ENCODE results near the gene LMO1.

LMO1 gene

DNA sequence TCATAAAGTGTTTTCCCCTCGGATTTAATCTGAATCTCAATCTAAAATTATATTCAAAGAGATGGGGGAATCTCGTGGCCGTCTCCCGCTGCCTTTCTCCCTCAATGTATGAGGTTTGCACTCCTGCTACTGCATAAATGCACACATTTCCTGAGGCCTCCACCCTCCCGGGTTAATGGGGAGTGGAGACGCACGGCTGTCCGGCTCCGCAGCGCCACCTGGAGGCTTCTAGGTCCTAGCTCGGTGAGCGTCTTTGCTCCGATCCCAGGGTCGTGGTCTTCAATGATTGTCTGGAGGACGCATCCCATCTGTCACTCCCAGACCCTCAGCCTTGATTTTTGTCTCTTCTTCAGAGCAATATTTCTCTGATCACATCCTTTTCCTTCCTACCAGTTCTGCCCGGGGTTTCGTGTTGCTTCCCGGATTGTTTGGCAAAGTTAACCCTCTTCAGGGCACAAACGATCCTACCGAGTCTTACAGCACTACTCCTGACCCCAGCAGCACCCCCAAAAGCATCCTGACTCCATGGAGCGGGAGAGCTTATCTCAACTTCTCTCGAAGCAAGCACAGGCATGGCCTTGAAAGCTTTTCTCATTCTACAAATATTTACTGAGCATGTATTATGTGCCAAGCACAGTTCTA, at the start of gene LMO1:
TSS of gene LMO1 (minus strand) at position 110 of the 642 bp plus-strand sequence. CDS start 516 bp downstream, outside the sequence.
- peak; percentile 57 for DNase-seq

- DNase-seq: no peak
Measured at GRCh38 chr11:8312986-8313385, 49.3 kb upstream of the LMO1 start.

DNA sequence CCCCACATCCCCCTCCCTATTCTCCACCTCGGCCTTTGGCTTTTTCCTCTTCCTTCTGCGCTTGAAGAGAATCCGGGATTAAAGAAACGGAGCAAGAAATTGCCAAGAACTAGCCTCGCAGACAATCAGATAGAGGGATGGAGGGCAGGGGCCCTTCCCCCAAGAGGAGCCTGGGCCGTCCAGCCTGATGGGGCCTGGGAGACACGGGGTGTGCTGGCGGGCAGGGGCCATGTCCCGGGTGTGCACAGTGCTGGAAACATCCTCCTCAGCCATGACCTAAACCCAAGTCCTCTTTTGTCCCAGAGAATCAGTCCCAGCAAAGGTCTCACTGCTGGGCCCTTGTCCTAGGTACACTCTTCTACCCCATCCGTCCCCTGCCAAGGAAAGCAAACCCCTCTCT, 47.7 kb upstream of the LMO1 start:
- no peak for DNase-seq

GRCh38 chr11:8310743-8311298, 47.1 kb upstream of the LMO1 start:
- DNase-seq: no peak

GRCh38 chr11:8309862-8310261, 46.2 kb upstream of the LMO1 start:
- DNase-seq: no peak

GRCh38 chr11:8309311-8309710, 45.6 kb upstream of the LMO1 start:
- DNase-seq: no peak

DNA sequence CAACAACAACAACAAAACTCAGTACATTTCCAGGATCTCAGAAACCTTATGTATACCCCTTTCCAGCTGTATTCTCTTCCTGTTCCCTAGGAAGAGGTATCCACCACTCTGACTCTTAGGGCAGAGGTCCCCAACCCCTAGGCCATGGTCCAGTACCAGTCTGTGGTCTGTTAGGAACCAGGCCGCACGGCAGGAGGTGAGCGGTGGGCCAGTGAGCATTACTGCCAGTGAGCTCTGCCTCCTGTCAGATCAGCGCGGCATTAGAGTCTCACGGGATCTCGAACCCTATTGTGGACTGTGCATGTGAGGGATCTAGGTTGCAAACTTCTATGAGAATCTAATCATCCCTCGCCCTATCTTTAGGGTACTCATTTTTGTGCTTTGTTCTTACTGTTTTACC, 43.9 kb upstream of the LMO1 start:
- no peak for DNase-seq

GRCh38 chr11:8301622-8302021, 37.9 kb upstream of the LMO1 start:
- DNase-seq: no peak

DNA sequence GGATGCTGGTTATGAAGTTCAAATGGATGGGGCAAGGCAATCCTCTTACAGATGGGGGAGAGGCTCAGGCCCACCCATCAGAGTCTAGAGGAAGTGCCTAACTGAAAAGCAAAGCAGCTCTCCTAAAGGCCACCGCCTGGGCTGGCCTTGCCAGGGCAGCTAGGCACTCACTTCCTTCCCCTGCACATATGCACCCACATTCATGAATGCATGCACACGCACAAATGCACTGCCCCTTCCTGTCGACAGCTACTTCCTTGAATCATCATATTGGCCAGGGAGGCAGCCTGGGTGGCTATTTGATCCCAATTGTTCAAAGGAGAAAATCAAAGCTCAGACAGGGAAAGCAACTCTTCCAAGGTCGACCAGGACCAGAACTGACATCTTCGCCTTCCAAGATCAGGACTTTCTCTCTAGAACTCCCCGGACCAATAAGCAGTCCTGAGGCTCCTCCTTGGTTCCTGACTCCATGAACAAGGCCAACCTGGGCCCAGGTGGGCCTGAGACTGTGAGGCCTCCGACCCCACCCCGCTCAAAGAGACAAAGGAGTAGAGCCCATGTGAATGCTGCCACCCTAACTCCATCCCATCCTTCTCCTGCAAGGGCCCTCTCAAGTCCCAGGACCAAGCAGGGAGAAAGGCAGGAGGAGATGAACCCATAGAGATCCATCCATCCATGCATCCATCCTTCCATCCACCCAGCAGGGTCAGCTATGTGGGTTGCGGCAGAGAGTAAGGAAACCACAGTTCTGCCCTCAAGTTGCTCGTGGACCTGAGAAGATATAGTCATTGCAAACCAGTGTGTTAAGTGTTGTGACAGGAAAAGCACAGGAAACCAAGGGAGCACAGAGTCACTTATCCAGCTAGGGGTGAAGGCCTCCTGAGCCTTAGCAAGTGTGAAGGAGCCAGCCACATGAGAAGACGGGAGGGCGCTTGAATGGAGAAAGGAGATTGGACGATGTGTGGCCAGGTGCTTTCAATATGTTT, 35.4 kb upstream of the LMO1 start:
- DNase-seq: no peak

DNA sequence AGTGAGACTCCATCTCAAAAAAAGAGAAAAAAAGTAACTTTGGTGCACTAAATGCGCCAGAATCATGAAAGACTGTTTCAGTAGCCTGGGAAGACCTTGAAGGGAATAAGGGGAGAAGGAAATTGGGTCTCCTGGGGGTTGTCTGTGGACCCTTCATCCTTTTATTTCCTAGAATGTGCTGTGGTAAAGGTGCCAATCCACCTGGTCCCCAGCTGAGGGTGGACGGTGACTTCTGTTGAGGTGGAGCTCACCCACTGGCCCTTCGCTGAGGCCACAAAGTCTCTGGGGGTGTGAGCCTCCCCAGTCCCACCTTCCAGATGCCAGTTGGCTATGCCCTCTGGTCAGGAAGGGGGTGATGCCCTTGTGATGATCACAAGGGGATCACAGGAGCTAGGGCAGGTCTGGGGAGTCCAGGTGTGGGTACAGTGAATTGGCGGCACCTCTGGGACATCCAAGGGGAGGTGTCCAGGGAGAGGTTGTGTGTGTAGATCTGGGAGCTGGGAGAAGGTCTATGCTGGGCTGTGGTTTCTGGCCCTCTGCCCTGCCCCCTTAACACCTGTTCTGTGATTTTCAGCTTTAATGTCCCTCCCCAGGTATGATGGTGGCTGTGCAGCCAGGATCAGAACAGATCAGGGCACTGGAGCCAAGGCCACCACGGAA, 34.2 kb upstream of the LMO1 start:
- DNase-seq: no peak

GRCh38 chr11:8296872-8297271, 33.2 kb upstream of the LMO1 start:
- DNase-seq: no peak

DNA sequence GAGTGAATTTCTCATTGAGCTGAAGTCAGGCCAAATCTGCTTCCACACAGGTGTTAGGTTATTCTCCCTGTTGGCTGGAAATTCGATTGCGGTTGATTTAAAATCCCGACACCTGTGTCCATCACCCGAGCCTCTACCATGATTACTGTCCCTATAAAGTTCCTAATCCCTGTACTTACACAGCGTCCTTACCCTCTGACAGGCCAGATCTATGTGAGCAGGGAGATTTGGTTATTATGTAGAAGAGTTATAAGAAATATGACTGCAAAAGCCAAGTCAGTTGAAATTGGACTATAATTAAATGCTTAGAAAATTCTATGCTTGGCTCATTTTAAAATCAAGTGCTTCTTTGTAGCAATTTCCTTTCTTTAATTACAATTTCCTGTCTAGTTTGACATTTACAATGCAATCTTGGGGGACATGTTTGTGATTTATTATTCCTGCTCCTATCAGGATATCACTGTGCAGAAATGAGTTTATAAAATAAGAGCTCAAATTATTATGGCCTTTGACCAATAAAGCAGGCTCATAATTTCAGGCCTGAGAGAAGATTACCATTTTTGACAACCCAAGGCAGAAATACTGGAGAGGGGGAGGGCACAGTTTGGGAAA, 32.5 kb upstream of the LMO1 start:
- no peak for DNase-seq

GRCh38 chr11:8294251-8294935, 30.7 kb upstream of the LMO1 start:
- DNase-seq: no peak

DNA sequence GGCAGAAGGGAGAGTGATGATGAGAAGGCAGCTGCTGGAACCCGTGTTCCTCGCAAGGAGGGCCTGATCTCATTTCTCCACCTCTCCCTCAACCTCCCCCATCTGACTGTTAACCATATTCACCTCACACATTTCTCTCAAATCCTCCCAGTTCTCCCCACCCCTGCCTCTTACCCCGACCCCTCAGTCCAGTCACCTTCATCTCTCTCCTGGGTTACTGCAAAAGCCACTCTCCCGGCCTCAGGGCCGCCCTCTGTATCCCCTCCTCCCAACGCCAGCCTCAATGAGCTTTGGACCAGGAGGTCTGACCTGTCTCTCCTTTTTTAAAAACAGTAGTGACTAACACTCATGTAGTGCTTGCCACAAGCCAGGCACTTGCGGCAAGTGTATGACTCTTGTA, 29.5 kb upstream of the LMO1 start:
- no peak for DNase-seq

- no peak for DNase-seq
Measured at GRCh38 chr11:8292351-8292750, 28.7 kb upstream of the LMO1 start.

DNA sequence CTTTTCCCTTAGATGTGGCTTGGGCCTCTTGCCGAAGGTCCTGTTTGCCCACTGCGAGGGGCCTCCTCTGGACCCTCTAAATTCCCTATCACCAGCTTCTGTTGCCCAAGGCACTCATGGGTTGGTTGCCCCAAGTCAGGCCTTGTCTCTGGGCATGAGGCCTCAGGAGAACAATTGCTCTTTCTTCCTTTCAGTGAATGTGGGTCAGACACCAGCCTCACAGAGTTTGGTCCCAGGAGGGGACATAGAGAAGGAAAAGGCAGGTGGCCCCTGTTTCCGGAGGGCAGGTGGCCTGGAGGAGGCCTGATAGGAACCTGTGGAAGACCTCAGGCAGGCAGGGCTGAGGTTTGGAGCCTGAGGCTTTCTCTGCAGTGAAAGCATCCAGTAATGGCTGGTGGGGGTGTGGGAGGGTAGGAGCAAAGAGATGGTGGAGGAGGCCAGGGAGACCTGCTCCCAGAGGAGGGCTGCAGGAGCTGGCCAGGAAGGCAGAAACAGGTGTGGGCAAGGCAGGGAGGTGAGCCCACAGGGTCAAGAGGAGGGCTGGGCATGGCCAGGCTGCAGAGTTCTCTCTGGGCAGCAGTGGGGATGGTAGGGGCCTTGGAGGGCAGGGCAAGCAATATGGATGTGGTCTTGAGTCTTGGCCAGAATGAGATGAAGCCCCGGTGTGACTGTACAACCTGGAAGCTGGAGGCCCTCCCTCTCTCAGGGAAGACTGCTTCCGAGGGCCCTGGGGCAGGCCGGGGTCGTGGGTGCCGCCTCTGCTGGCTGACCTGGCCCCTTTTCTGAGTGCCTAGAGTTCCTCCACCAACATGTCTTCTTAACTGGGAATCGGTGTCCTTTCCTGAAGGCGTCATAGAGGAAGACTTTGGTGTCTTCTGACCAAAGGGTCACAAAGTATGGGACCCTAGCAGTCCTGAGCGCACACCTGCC, 28.0 kb upstream of the LMO1 start:
- no peak for DNase-seq

GRCh38 chr11:8290081-8290810, 26.6 kb upstream of the LMO1 start:
- DNase-seq: peak; percentile 61

- DNase-seq: peak; percentile 4
Measured at GRCh38 chr11:8289492-8289918, 25.8 kb upstream of the LMO1 start.

GRCh38 chr11:8288824-8289491, 25.3 kb upstream of the LMO1 start:
- DNase-seq: no peak
